SK-N-SH (cell line): ENCODE measurements around the gene CTXND1. TPM values are rescaled to one million over a fixed set of nuclear protein-coding genes. Genes with fewer than 3 reads are reported as not detected.

ENCODE experiments used
- CTCF ChIA-PET: fragments of 300-600, 350-600 bp; formaldehyde crosslinking; extraction: SDS; loops from one replicate; lab custom pipeline; 2021; lab: Yijun Ruan, JAX
- POLR2A ChIA-PET: fragments of 350-600 bp; sonication (Branson Sonifier 250); formaldehyde crosslinking; extraction: SDS; loops from one replicate; lab custom pipeline; 2020; ENCODE audit warnings: antibody characterized with exemption, inconsistent platforms; lab: Yijun Ruan, JAX
- DNase-seq: peaks from one replicate; pipeline ENCODE4 v3.0.0; 2012
- H2AFZ ChIP-seq: fragments of 200-600 bp; sonication (generic); 2 replicates; pipeline ENCODE4 v1.8.1; 2016; ENCODE audit warnings: antibody characterized with exemption, mild to moderate bottlenecking, low read depth
- H3F3A ChIP-seq: fragments of 200-600 bp; sonication (generic); replicated peaks from 2 replicates; pipeline ENCODE3; 2016; ENCODE audit warnings: antibody characterized with exemption, mild to moderate bottlenecking; ENCODE audit not compliant: insufficient read depth
- H3K27ac ChIP-seq, 2 experiments: fragments of 200-500 bp in 1 of 2; fragments of 200-600 bp in 1 of 2; sonication (Bioruptor generic) in 1 of 2; sonication (generic), shearing (Covaris generic) in 1 of 2; 2 replicates each; pipeline versions ENCODE4 v1.5.1 to v1.6.1; 2014 to 2016; ENCODE audit warnings: low read depth in 2 of 2, inconsistent platforms in 1 of 2, low read length in 1 of 2, mild to moderate bottlenecking in 1 of 2, mixed read lengths in 1 of 2
- H3K27me3 ChIP-seq: fragments of 200-600 bp; sonication (generic), shearing (Covaris generic); 2 replicates; pipeline ENCODE4 v1.6.1; 2016; ENCODE audit warnings: mixed run types; ENCODE audit not compliant: insufficient read depth
- H3K36me3 ChIP-seq, 2 experiments: fragments of 200-500 bp in 1 of 2; fragments of 200-600 bp in 1 of 2; sonication (Bioruptor generic) in 1 of 2; sonication (generic) in 1 of 2; replicated peaks in 1 of 2; 2 replicates each; pipeline versions ENCODE3 to v1.5.1; 2014 to 2016; ENCODE audit warnings: low read length in 1 of 2, mild to moderate bottlenecking in 1 of 2; ENCODE audit not compliant: insufficient read depth in 2 of 2, control insufficient read depth in 1 of 2
- H3K4me1 ChIP-seq, 2 experiments: fragments of 200-500 bp in 1 of 2; fragments of 200-600 bp in 1 of 2; sonication (Bioruptor generic) in 1 of 2; sonication (generic), shearing (Covaris generic) in 1 of 2; 2 replicates each; pipeline versions ENCODE4 v1.5.1 to v1.6.1; 2014 to 2016; ENCODE audit warnings: low read depth in 1 of 2, low read length in 1 of 2, mixed run types in 1 of 2; ENCODE audit not compliant: insufficient read depth in 2 of 2, control insufficient read depth in 1 of 2
- H3K4me2 ChIP-seq: fragments of 200-600 bp; sonication (generic), shearing (Covaris generic); 2 replicates; pipeline ENCODE4 v1.6.1; 2017; ENCODE audit warnings: mixed run types
- H3K4me3 ChIP-seq, 2 experiments: fragments of 200-500 bp in 1 of 2; fragments of 200-600 bp in 1 of 2; sonication (Bioruptor generic) in 1 of 2; sonication (generic), shearing (Covaris generic) in 1 of 2; 2 replicates each; pipeline versions ENCODE4 v1.5.1 to v1.8.1; 2014 to 2016; ENCODE audit warnings: low read depth in 2 of 2, inconsistent platforms in 1 of 2, low read length in 1 of 2, mild to moderate bottlenecking in 1 of 2, mixed read lengths in 1 of 2, moderate library complexity in 1 of 2
- H3K79me2 ChIP-seq: fragments of 200-600 bp; sonication (generic); 2 replicates; pipeline ENCODE4 v1.8.1; 2017; ENCODE audit warnings: mild to moderate bottlenecking; ENCODE audit not compliant: insufficient read depth
- H3K9ac ChIP-seq: fragments of 200-600 bp; sonication (generic); 2 replicates; pipeline ENCODE4 v1.6.1; 2017; ENCODE audit warnings: mixed run types
- H3K9me2 ChIP-seq: fragments of 200-600 bp; sonication (generic); 2 replicates; pipeline ENCODE4 v1.6.1; 2017; ENCODE audit warnings: mixed run types
- H3K9me3 ChIP-seq: fragments of 200-600 bp; sonication (generic); 2 replicates; pipeline ENCODE4 v1.6.1; 2017; ENCODE audit warnings: mixed run types, mild to moderate bottlenecking, moderate library complexity
- H4K20me1 ChIP-seq: fragments of 200-600 bp; sonication (generic); 2 replicates; pipeline ENCODE4 v1.6.1; 2017; ENCODE audit warnings: mild to moderate bottlenecking, mixed run types; ENCODE audit not compliant: insufficient read depth
- CHD2 ChIP-seq: fragments of 150-350 bp; IDR thresholded peaks from 2 replicates; pipeline ENCODE4 v1.6.1; 2018; ENCODE audit warnings: low read length; ENCODE audit not compliant: partially characterized antibody
- CTCF ChIP-seq: fragments of 200-600 bp; sonication (generic); IDR thresholded peaks from 2 replicates; pipeline ENCODE4 v1.6.1; 2017; ENCODE audit warnings: antibody characterized with exemption, mild to moderate bottlenecking, moderate library complexity
- ELF1 ChIP-seq: IDR thresholded peaks from 2 replicates; pipeline ENCODE4 v1.4.0; 2012
- EZH2phosphoT487 ChIP-seq: fragments of 200-600 bp; sonication (generic); IDR thresholded peaks from 2 replicates; pipeline ENCODE4 v1.6.1; 2017; ENCODE audit warnings: low read depth, mixed run types, mild to moderate bottlenecking, antibody characterized with exemption, moderate library complexity, borderline replicate concordance
- FOXJ3 ChIP-seq: sonication (generic); formaldehyde crosslinking; IDR thresholded peaks from 2 replicates; pipeline ENCODE4 v1.5.1; 2020; ENCODE audit warnings: mild to moderate bottlenecking, missing genetic modification reagents
- FOXM1 ChIP-seq: IDR thresholded peaks from 2 replicates; pipeline ENCODE4 v1.4.0; 2012; ENCODE audit warnings: low read depth, mild to moderate bottlenecking
- GATA2 ChIP-seq: sonication (generic); formaldehyde crosslinking; IDR thresholded peaks from 2 replicates; pipeline ENCODE4 v1.5.0; 2020; ENCODE audit warnings: mild to moderate bottlenecking, missing genetic modification reagents
- MAX ChIP-seq: IDR thresholded peaks from 2 replicates; pipeline ENCODE4 v1.4.0; 2012; ENCODE audit warnings: low read depth
- PBX3 ChIP-seq: IDR thresholded peaks from 2 replicates; pipeline ENCODE4; 2012
- POLR2AphosphoS5 ChIP-seq: IDR thresholded peaks from 2 replicates; pipeline ENCODE4 v1.6.1; 2012; ENCODE audit warnings: low read depth, low read length
- REST ChIP-seq: IDR thresholded peaks from 2 replicates; pipeline ENCODE4 v1.6.1; 2012; ENCODE audit warnings: mild to moderate bottlenecking, low read depth, low read length, moderate library complexity
- RFX5 ChIP-seq: IDR thresholded peaks from 2 replicates; pipeline ENCODE4 v1.6.1; 2012; ENCODE audit warnings: mild to moderate bottlenecking, improper control_type of control experiment, low read length
- RXRA ChIP-seq: IDR thresholded peaks from 2 replicates; pipeline ENCODE4 v1.4.0; 2012; ENCODE audit warnings: low read depth, mild to moderate bottlenecking, borderline replicate concordance
- SIN3A ChIP-seq: IDR thresholded peaks from 2 replicates; pipeline ENCODE4 v1.6.1; 2012; ENCODE audit warnings: low read depth, mild to moderate bottlenecking, low read length, moderate library complexity, borderline replicate concordance
- TAF1 ChIP-seq: IDR thresholded peaks from 2 replicates; pipeline ENCODE4 v1.6.1; 2012; ENCODE audit warnings: low read depth, mild to moderate bottlenecking, low read length, moderate library complexity, borderline replicate concordance
- TCF12 ChIP-seq: IDR thresholded peaks from 2 replicates; pipeline ENCODE4 v1.4.0; 2012
- USF1 ChIP-seq: IDR thresholded peaks from 2 replicates; pipeline ENCODE4 v1.4.0; 2012; ENCODE audit warnings: low read depth, borderline replicate concordance
- YY1 ChIP-seq: IDR thresholded peaks from 2 replicates; pipeline ENCODE4 v1.4.0; 2012; ENCODE audit warnings: low read depth, mild to moderate bottlenecking
- WGBS: methylation state at CpG from one replicate; pipeline ENCODE4 v1.1.6; 2017; ENCODE audit warnings: low lambda C conversion rate; 5-methylcytosine and 5-hydroxymethylcytosine counted together
- polyA plus RNA-seq, 3 experiments: library from polyadenylated mRNA; depleted of rRNA; stranded (reverse); fragments of >200 nt; gene quantifications; 2 replicates each; pipeline ENCODE4 v1.2.3, GENCODE V29; 2012

Gene CTXND1
- polyA plus RNA-seq, 1 of the 3 experiments (the other 2 are of a cell fraction) = not detected

GRCh38 chr15:80228959-80229610 lies 22.9 kb downstream of the CTXND1 start:
- H3K9me2 ChIP-seq = no peaks in the 10 kb centered on the region
- no peak for DNase-seq
- H3K36me3 ChIP-seq = no peaks in the 10 kb centered on the region
- peaks cover 19% of the 10 kb centered on the region; the same call in 1 of the 2 replicates for H3K27me3 ChIP-seq
- H3K4me2 ChIP-seq = no peak overlapping the region
- H2AFZ ChIP-seq = no peak overlapping the region
- no peaks in the 10 kb centered on the region for H3K79me2 ChIP-seq
- no peaks in the 10 kb centered on the region for H3K9me3 ChIP-seq
- TF ChIP-seq CTCF (no peak), FOXJ3 (no peak), POLR2AphosphoS5 (no peak), TCF12 (no peak), YY1 (no peak), USF1 (no peak), PBX3 (no peak), EZH2phosphoT487 (no peak), GATA2 (no peak), FOXM1 (no peak), RFX5 (no peak), MAX (no peak), SIN3A (no peak), TAF1 (no peak), CHD2 (no peak), ELF1 (no peak), REST (no peak), RXRA (no peak)
- TF ChIP-seq, all 33 proteins: peak for 0
- Histone ChIP-seq H3K4me3 (no peak overlapping the region), H3K27ac (no peak overlapping the region), H3F3A (no peaks in the 10 kb centered on the region), H4K20me1 (no peaks in the 10 kb centered on the region), H3K4me1 (no peaks in the 10 kb centered on the region), H3K9ac (no peak overlapping the region)
- CTCF ChIA-PET = no interaction called here
- 52% methylated on average over 7 of the region's 7 CpGs for WGBS
- POLR2A ChIA-PET = no interaction called here
